T-helper 1 cell treated with Interleukin-12 subunit alpha and Interleukin-12 subunit beta and Interleukin-4 antibody, amounts not matched to agents 30 ng/mL and 1 ng/mL, for 36 hours (primary cell): ENCODE measurements around the gene CACYBP. TPM values are rescaled to one million over a fixed set of nuclear protein-coding genes. Genes with fewer than 3 reads are reported as not detected.
"Not testable (repeated sequence)": the region's sequence is repeated elsewhere in the genome, so short reads cannot be mapped to it uniquely, and the experiment has no call there.

Source experiments
- intact Hi-C: fragments of 100-400 bp; cut with micrococcal nuclease; formaldehyde crosslinking; loops from one replicate; pipeline ENCODE4 v1.15.1; 2024
- total RNA-seq: library from RNA; stranded (reverse); gene quantifications from 2 replicates; pipeline ENCODE4 v1.2.3, GENCODE V29; 2022

CACYBP gene
- total RNA-seq, 1 donor from 2014 or later = 178 TPM

- intact Hi-C loops = no loop called here
These were observed 3.3 kb downstream of the CACYBP start for GRCh38 chr1:175002910-175003517.

GRCh38 chr1:175003521-175003920 is 3.8 kb downstream of the CACYBP start:
- intact Hi-C loops = no loop called here

GRCh38 chr1:175005085-175005783 is 5.5 kb downstream of the CACYBP start:
- intact Hi-C loops = no loop called here

GRCh38 chr1:175009532-175009931 is 9.8 kb downstream of the CACYBP start:
- intact Hi-C loops = no loop called here

- intact Hi-C loops = no loop called here
These were observed 13.7 kb downstream of the CACYBP start for GRCh38 chr1:175013445-175013844.

GRCh38 chr1:175015243-175015642 is 15.5 kb downstream of the CACYBP start:
- intact Hi-C loops = no loop called here

GRCh38 chr1:175019524-175019923 is 19.8 kb downstream of the CACYBP start:
- intact Hi-C loops = no loop called here

- intact Hi-C loops = loop anchor here (1.0 to 2.0 kb wide), 12 partner anchors 24 to 1546 kb away; partner anchors contain the start of genes CACYBP, CENPL, COP1 and DARS2
These were observed 23.5 kb downstream of the CACYBP start, which contains the start of gene MRPS14 for GRCh38 chr1:175023043-175023921. MRPS14 (minus strand) TSS chr1:175023425; CDS start chr1:175023408, 17 bp downstream.

- intact Hi-C loops = loop anchor here (1.0 to 2.0 kb wide), 12 partner anchors 25 to 1547 kb away; partner anchors contain the start of genes CACYBP, CENPL, COP1 and DARS2
These were observed 24.1 kb downstream of the CACYBP start for GRCh38 chr1:175023922-175024242.

GRCh38 chr1:175024773-175025172 is 25.0 kb downstream of the CACYBP start:
- intact Hi-C loops = loop anchor here (5.0 kb wide), 2 partner anchors 48 to 1858 kb away; no protein-coding TSS in a partner anchor

- intact Hi-C loops = no loop called here
These were observed 34.2 kb downstream of the CACYBP start for GRCh38 chr1:175033953-175034352.

GRCh38 chr1:175034775-175035174 is 35.0 kb downstream of the CACYBP start:
- intact Hi-C loops = no loop called here

- intact Hi-C loops = no loop called here
These were observed 36.1 kb downstream of the CACYBP start for GRCh38 chr1:175035865-175036264.

- intact Hi-C loops = no loop called here
These were observed 36.7 kb downstream of the CACYBP start for GRCh38 chr1:175036476-175036875.

- intact Hi-C loops = no loop called here
These were observed 37.7 kb downstream of the CACYBP start for GRCh38 chr1:175037416-175037815.

GRCh38 chr1:175040324-175040879 is 40.7 kb downstream of the CACYBP start:
- intact Hi-C loops = no loop called here

- intact Hi-C loops = no loop called here
These were observed 42.9 kb downstream of the CACYBP start for GRCh38 chr1:175042650-175043049.

GRCh38 chr1:175043824-175044223 is 44.1 kb downstream of the CACYBP start:
- intact Hi-C loops = no loop called here

GRCh38 chr1:175044591-175044990 is 44.8 kb downstream of the CACYBP start:
- intact Hi-C loops = not testable (repeated sequence)

GRCh38 chr1:175045097-175045496 is 45.4 kb downstream of the CACYBP start:
- intact Hi-C loops = no loop called here

GRCh38 chr1:175045519-175045918 is 45.8 kb downstream of the CACYBP start:
- intact Hi-C loops = no loop called here
